IPS-NIHi7 (cell line): ENCODE measurements around the gene XPO6.

Source experiments
- DNase-seq: peaks from one replicate; pipeline ENCODE4 v3.0.0; 2012; ENCODE audit warnings: mixed read lengths; ENCODE audit errors: extremely low spot score

The XPO6 gene

GRCh38 chr16:28183484-28183883, 28.3 kb downstream of the XPO6 start:
- DNase-seq: no peak

- DNase-seq: no peak
Observed at GRCh38 chr16:28182801-28183200, 29.0 kb downstream of the XPO6 start.

GRCh38 chr16:28182183-28182582, 29.6 kb downstream of the XPO6 start:
- DNase-seq: no peak

- DNase-seq: peak; percentile 39
Observed at GRCh38 chr16:28181515-28181914, 30.2 kb downstream of the XPO6 start.

- no peak for DNase-seq
Observed at GRCh38 chr16:28180655-28181460, 30.9 kb downstream of the XPO6 start.

GRCh38 chr16:28179354-28179753, 32.4 kb downstream of the XPO6 start:
- no peak for DNase-seq

GRCh38 chr16:28175715-28176114, 36.0 kb downstream of the XPO6 start:
- DNase-seq: no peak

GRCh38 chr16:28172336-28172735, 39.4 kb downstream of the XPO6 start:
- no peak for DNase-seq

- no peak for DNase-seq
Observed at GRCh38 chr16:28171816-28172215, 39.9 kb downstream of the XPO6 start.

GRCh38 chr16:28168991-28169554, 42.7 kb downstream of the XPO6 start:
- no peak for DNase-seq

- DNase-seq: no peak
Observed at GRCh38 chr16:28167730-28168129, 44.0 kb downstream of the XPO6 start.

- DNase-seq: no peak
Observed at GRCh38 chr16:28167221-28167620, 44.5 kb downstream of the XPO6 start.

- no peak for DNase-seq
Observed at GRCh38 chr16:28166394-28167208, 45.2 kb downstream of the XPO6 start.

GRCh38 chr16:28165598-28165997, 46.2 kb downstream of the XPO6 start:
- DNase-seq: no peak

GRCh38 chr16:28164140-28164539, 47.6 kb downstream of the XPO6 start:
- DNase-seq: no peak

GRCh38 chr16:28163699-28164098, 48.1 kb downstream of the XPO6 start:
- DNase-seq: no peak

- DNase-seq: no peak
Observed at GRCh38 chr16:28162326-28162877, 49.4 kb downstream of the XPO6 start.

GRCh38 chr16:28161626-28162025, 50.1 kb downstream of the XPO6 start:
- no peak for DNase-seq

- DNase-seq: no peak
Observed at GRCh38 chr16:28158136-28158535, 53.6 kb downstream of the XPO6 start.

GRCh38 chr16:28156056-28156680, 55.6 kb downstream of the XPO6 start:
- no peak for DNase-seq

- no peak for DNase-seq
Observed at GRCh38 chr16:28155293-28155692, 56.5 kb downstream of the XPO6 start.

GRCh38 chr16:28151180-28151579, 60.6 kb downstream of the XPO6 start:
- no peak for DNase-seq
